Gastroesophageal sphincter (tissue), 4 donors: ENCODE measurements around the gene GINS2. TPM values are rescaled to one million over a fixed set of nuclear protein-coding genes. Genes with fewer than 3 reads are reported as not detected.

Experiments
- ATAC-seq: fragments of 150-250 bp; one replicate; pipeline ENCODE4 v1.9.1; 2016; ENCODE audit warnings: mild to moderate bottlenecking, moderate library complexity
- H3K27ac ChIP-seq, 4 donors: fragments of 200-600 bp; sonication (generic) in 3 of 4; 1 replicate in 3 of 4; 2 replicates in 1 of 4; pipeline ENCODE4 v1.5.1; 2016 to 2019
- H3K27me3 ChIP-seq: fragments of 200-600 bp; sonication (generic); one replicate; pipeline ENCODE4 v1.5.1; 2019
- H3K36me3 ChIP-seq, 2 donors: fragments of 200-600 bp; sonication (generic); one replicate each; pipeline ENCODE4 v1.5.1; 2019; ENCODE audit warnings: control low read depth in 1 of 2
- H3K4me1 ChIP-seq, 3 donors: fragments of 200-600 bp; sonication (generic); 1 replicate in 2 of 3; 2 replicates in 1 of 3; pipeline ENCODE4 v1.5.1; 2016 to 2019; ENCODE audit warnings: control low read depth in 2 of 3
- H3K4me3 ChIP-seq, 2 donors: fragments of 200-600 bp; sonication (generic); one replicate each; pipeline ENCODE4 v1.5.1; 2019; ENCODE audit warnings: mild to moderate bottlenecking in 1 of 2, moderate library complexity in 1 of 2
- H3K9me3 ChIP-seq, 3 donors: fragments of 200-600 bp; sonication (generic); one replicate each; pipeline ENCODE4 v1.5.1; 2017 to 2019; ENCODE audit warnings: control low read depth in 2 of 3
- CTCF ChIP-seq, 4 experiments: fragments of 200-600 bp in 2 of 4; fragments of 450-650 bp in 2 of 4; sonication (generic) in 1 of 4; IDR thresholded peaks; one replicate each; pipeline ENCODE4 v1.5.1; 2017 to 2019; ENCODE audit warnings: antibody characterized with exemption in 4 of 4, mild to moderate bottlenecking in 2 of 4, moderate library complexity in 2 of 4
- EP300 ChIP-seq: sonication (generic); formaldehyde crosslinking; IDR thresholded peaks from one replicate; pipeline ENCODE4 v1.6.1; 2017; ENCODE audit warnings: antibody characterized with exemption, mild to moderate bottlenecking
- POLR2A ChIP-seq, 2 donors: fragments of 450-650 bp; IDR thresholded peaks; one replicate each; pipeline ENCODE4 v1.6.1; 2017; ENCODE audit warnings: antibody characterized with exemption in 2 of 2, mild to moderate bottlenecking in 2 of 2, moderate library complexity in 1 of 2
- POLR2AphosphoS5 ChIP-seq: sonication (generic); formaldehyde crosslinking; IDR thresholded peaks from one replicate; pipeline ENCODE4 v1.6.1; 2017; ENCODE audit warnings: antibody characterized with exemption
- WGBS, 2 donors: methylation state at CpG; one replicate each; pipeline ENCODE4 v1.1.5; 2018; ENCODE audit warnings: low coverage in 1 of 2; 5-methylcytosine and 5-hydroxymethylcytosine counted together
- total RNA-seq, 4 donors: library from RNA; depleted of rRNA; stranded (reverse); fragments of >200 nt; gene quantifications; one replicate each; pipeline ENCODE4 v1.1.0, GENCODE V29; 2016

GINS2 gene
- total RNA-seq, 4 donors from 2014 or later, result 0.15 to 1.4 (median 0.66) TPM

- Histone ChIP-seq H3K4me1 (peaks cover 0 to 7% (median 0%) of the 10 kb centered on the region in 3 donors), H3K4me3 (no peak overlapping the region), H3K36me3 (no peaks in the 10 kb centered on the region), H3K9me3 (peaks cover 0 to 5% (median 0%) of the 10 kb centered on the region in 3 donors), H3K27me3 (no peaks in the 10 kb centered on the region), H3K27ac (no peak overlapping the region)
- no peak for ATAC-seq
- WGBS, 2 donors, result 87% methylated on average over 3 of the region's 20 CpGs; no CpG with 5 or more reads in 1 of the 2 donors
- no peak for TF ChIP-seq EP300
- TF ChIP-seq POLR2A (IDR thresholded peaks at IDR 0.05), result no peak
- no peak for TF ChIP-seq CTCF (IDR thresholded peaks at IDR 0.05)
- TF ChIP-seq POLR2AphosphoS5, result no peak
These were observed 16.4 kb upstream of the GINS2 start for GRCh38 chr16:85704900-85705846.

- H3K27ac ChIP-seq, result no peak overlapping the region
- no peaks in the 10 kb centered on the region for H3K36me3 ChIP-seq
- peaks cover 4% of the 10 kb centered on the region for H3K27me3 ChIP-seq
- TF ChIP-seq POLR2AphosphoS5 (no peak), CTCF (IDR thresholded peaks at IDR 0.05) (no peak), POLR2A (IDR thresholded peaks at IDR 0.05) (no peak), EP300 (no peak)
- no peak overlapping the region for H3K4me3 ChIP-seq
- no peak for ATAC-seq
- H3K9me3 ChIP-seq, result peaks cover 0 to 5% (median 0%) of the 10 kb centered on the region in 3 donors
- WGBS, 2 donors, result 86 to 100% methylated on average over 2 to 10 of the region's 11 CpGs
- no peaks in the 10 kb centered on the region for H3K4me1 ChIP-seq
These were observed 15.3 kb upstream of the GINS2 start for GRCh38 chr16:85704011-85704410.

- peaks cover 47% of the 10 kb centered on the region for H3K27me3 ChIP-seq
- no peaks in the 10 kb centered on the region for H3K36me3 ChIP-seq
- H3K27ac ChIP-seq, result no peak overlapping the region
- ATAC-seq, result no peak
- TF ChIP-seq CTCF (IDR thresholded peaks at IDR 0.05), result no peak
- TF ChIP-seq POLR2AphosphoS5, result no peak
- WGBS, 2 donors, result 45 to 59% methylated on average over 4 to 6 of the region's 7 CpGs
- no peak overlapping the region for H3K4me3 ChIP-seq
- H3K9me3 ChIP-seq, result peaks cover 0 to 5% (median 0%) of the 10 kb centered on the region in 3 donors
- H3K4me1 ChIP-seq, result no peaks in the 10 kb centered on the region
These were observed 10.9 kb upstream of the GINS2 start for GRCh38 chr16:85699628-85700027.

GRCh38 chr16:85698935-85699558, 10.3 kb upstream of the GINS2 start:
- H3K27ac ChIP-seq, result no peak overlapping the region
- H3K4me1 ChIP-seq, result no peaks in the 10 kb centered on the region
- no peak overlapping the region for H3K4me3 ChIP-seq
- H3K27me3 ChIP-seq, result peaks cover 53% of the 10 kb centered on the region
- WGBS, 2 donors, result 63 to 77% methylated on average over 5 to 8 of the region's 12 CpGs
- no peak for ATAC-seq
- H3K9me3 ChIP-seq, result peaks cover 0 to 5% (median 0%) of the 10 kb centered on the region in 3 donors
- no peak for TF ChIP-seq CTCF (IDR thresholded peaks at IDR 0.05)
- TF ChIP-seq POLR2A (IDR thresholded peaks at IDR 0.05), result no peak
- no peak for TF ChIP-seq EP300
- no peak for TF ChIP-seq POLR2AphosphoS5
- H3K36me3 ChIP-seq, result no peaks in the 10 kb centered on the region
